ENCODE data around the gene PRCP.
A peak's percentile ranks its signal among the peaks of the same experiment; 100 is the strongest.

Gene PRCP

GRCh38 chr11:82792822-82793569 lies 107.2 kb downstream of the PRCP start:
- Mint-ChIP-seq H3K4me3 (no peak overlapping the region), H3K27me3 (peaks cover 9% of the 10 kb centered on the region in 2 donors), H3K27ac (no peak overlapping the region), H3K36me3 (ENCODE audit: insufficient read depth) (no peaks in the 10 kb centered on the region), H3K9me3 (no peaks in the 10 kb centered on the region), H3K4me1 (ENCODE audit: low read depth in 2 of 2) (no peaks in the 10 kb centered on the region)
- DNase-seq (no peak), ATAC-seq (replicated peaks) (no peak)

- Mint-ChIP-seq H3K36me3 (ENCODE audit: insufficient read depth) (no peaks in the 10 kb centered on the region), H3K27me3 (peaks cover 2% of the 10 kb centered on the region in 2 donors), H3K4me1 (ENCODE audit: low read depth in 2 of 2) (no peaks in the 10 kb centered on the region), H3K27ac (no peak overlapping the region), H3K9me3 (no peaks in the 10 kb centered on the region), H3K4me3 (no peak overlapping the region)
- no peak for ATAC-seq (replicated peaks)
- DNase-seq, result no peak
These were observed 107.9 kb downstream of the PRCP start for GRCh38 chr11:82792319-82792718.

- DNase-seq, result no peak
- no peak for ATAC-seq (replicated peaks)
These were observed 108.5 kb downstream of the PRCP start for GRCh38 chr11:82791779-82792178.

GRCh38 chr11:82790723-82791484 lies 109.3 kb downstream of the PRCP start:
- H3K4me1 Mint-ChIP-seq (ENCODE audit: low read depth in 2 of 2), result no peaks in the 10 kb centered on the region
- H3K9me3 Mint-ChIP-seq, result no peaks in the 10 kb centered on the region
- peaks cover 0 to 6% of the 10 kb centered on the region in 2 donors for H3K27me3 Mint-ChIP-seq
- H3K27ac Mint-ChIP-seq, result no peak overlapping the region
- no peak overlapping the region for H3K4me3 Mint-ChIP-seq
- no peak for DNase-seq
- no peak for ATAC-seq (replicated peaks)
- no peaks in the 10 kb centered on the region for H3K36me3 Mint-ChIP-seq (ENCODE audit: insufficient read depth)

More at GRCh38 chr11:82791779-82792178, 108.5 kb downstream of the PRCP start:
- Mint-ChIP-seq H3K27me3 (peaks cover 0 to under 1% of the 10 kb centered on the region in 2 donors), H3K9me3 (no peaks in the 10 kb centered on the region), H3K4me3 (no peak overlapping the region), H3K36me3 (ENCODE audit: insufficient read depth) (no peaks in the 10 kb centered on the region), H3K4me1 (ENCODE audit: low read depth in 2 of 2) (no peaks in the 10 kb centered on the region), H3K27ac (no peak overlapping the region)

GRCh38 chr11:82787981-82788380 lies 112.2 kb downstream of the PRCP start:
- no peaks in the 10 kb centered on the region for H3K4me1 Mint-ChIP-seq (ENCODE audit: low read depth in 2 of 2)
- DNase-seq, result no peak
- H3K4me3 Mint-ChIP-seq, result no peak overlapping the region
- no peak overlapping the region for H3K27ac Mint-ChIP-seq
- H3K36me3 Mint-ChIP-seq (ENCODE audit: insufficient read depth), result no peaks in the 10 kb centered on the region
- no peak for ATAC-seq (replicated peaks)
- H3K27me3 Mint-ChIP-seq, result peaks cover 6% of the 10 kb centered on the region in 2 donors
- H3K9me3 Mint-ChIP-seq, result no peaks in the 10 kb centered on the region

- H3K27ac Mint-ChIP-seq, result no peak overlapping the region
- peaks cover 0 to 2% of the 10 kb centered on the region in 2 donors for H3K9me3 Mint-ChIP-seq
- no peak overlapping the region for H3K4me3 Mint-ChIP-seq
- ATAC-seq (replicated peaks), result no peak
- H3K36me3 Mint-ChIP-seq (ENCODE audit: insufficient read depth), result no peaks in the 10 kb centered on the region
- H3K4me1 Mint-ChIP-seq (ENCODE audit: low read depth in 2 of 2), result no peaks in the 10 kb centered on the region
- H3K27me3 Mint-ChIP-seq, result peaks cover 6% of the 10 kb centered on the region in 2 donors
- no peak for DNase-seq
These were observed 113.4 kb downstream of the PRCP start for GRCh38 chr11:82786836-82787235.

GRCh38 chr11:82786001-82786400 lies 114.2 kb downstream of the PRCP start:
- no peak overlapping the region for H3K4me3 Mint-ChIP-seq
- ATAC-seq (replicated peaks) (no peak), DNase-seq (no peak)
- H3K4me1 Mint-ChIP-seq (ENCODE audit: low read depth in 2 of 2), result no peaks in the 10 kb centered on the region
- no peaks in the 10 kb centered on the region for H3K36me3 Mint-ChIP-seq (ENCODE audit: insufficient read depth)
- H3K9me3 Mint-ChIP-seq, result peaks cover 0 to 3% of the 10 kb centered on the region in 2 donors
- H3K27me3 Mint-ChIP-seq, result peaks cover 6% of the 10 kb centered on the region in 2 donors
- H3K27ac Mint-ChIP-seq, result no peak overlapping the region

- DNase-seq, result no peak
- Mint-ChIP-seq H3K27me3 (peaks cover 6% of the 10 kb centered on the region in 2 donors), H3K4me1 (ENCODE audit: low read depth in 2 of 2) (no peaks in the 10 kb centered on the region), H3K4me3 (no peak overlapping the region), H3K27ac (no peak overlapping the region), H3K36me3 (ENCODE audit: insufficient read depth) (no peaks in the 10 kb centered on the region), H3K9me3 (peaks cover 3 to 7% of the 10 kb centered on the region in 2 donors)
- no peak for ATAC-seq (replicated peaks)
These were observed 117.3 kb downstream of the PRCP start for GRCh38 chr11:82782825-82783374.

- H3K9me3 Mint-ChIP-seq, result peaks cover 12 to 15% of the 10 kb centered on the region in 2 donors
- H3K27ac Mint-ChIP-seq, result no peak overlapping the region
- H3K4me3 Mint-ChIP-seq, result no peak overlapping the region
- no peaks in the 10 kb centered on the region for H3K4me1 Mint-ChIP-seq (ENCODE audit: low read depth in 2 of 2)
- no peaks in the 10 kb centered on the region for H3K27me3 Mint-ChIP-seq
- DNase-seq, result no peak
- H3K36me3 Mint-ChIP-seq (ENCODE audit: insufficient read depth), result no peaks in the 10 kb centered on the region
- ATAC-seq (replicated peaks), result no peak
These were observed 121.5 kb downstream of the PRCP start for GRCh38 chr11:82778776-82779175.

GRCh38 chr11:82776377-82776776 lies 123.9 kb downstream of the PRCP start:
- no peaks in the 10 kb centered on the region for H3K4me1 Mint-ChIP-seq (ENCODE audit: low read depth in 2 of 2)
- no peaks in the 10 kb centered on the region for H3K36me3 Mint-ChIP-seq (ENCODE audit: insufficient read depth)
- no peak for ATAC-seq (replicated peaks)

GRCh38 chr11:82775736-82776346 lies 124.4 kb downstream of the PRCP start:
- Mint-ChIP-seq H3K27ac (no peak overlapping the region), H3K4me1 (ENCODE audit: low read depth in 2 of 2) (no peaks in the 10 kb centered on the region), H3K9me3 (peaks cover 8 to 15% of the 10 kb centered on the region in 2 donors), H3K36me3 (ENCODE audit: insufficient read depth) (no peaks in the 10 kb centered on the region), H3K27me3 (no peaks in the 10 kb centered on the region), H3K4me3 (no peak overlapping the region)
- peak in 1 of 3 experiments; percentile 0 for DNase-seq
- ATAC-seq (replicated peaks), result peak; percentile 27

More at GRCh38 chr11:82776377-82776776, 123.9 kb downstream of the PRCP start:
- H3K27ac Mint-ChIP-seq, result no peak overlapping the region
- H3K9me3 Mint-ChIP-seq, result peaks cover 10 to 15% of the 10 kb centered on the region in 2 donors
- DNase-seq, result no peak
- H3K4me3 Mint-ChIP-seq, result no peak overlapping the region
- no peaks in the 10 kb centered on the region for H3K27me3 Mint-ChIP-seq

GRCh38 chr11:82775218-82775617 lies 125.0 kb downstream of the PRCP start:
- Mint-ChIP-seq H3K36me3 (ENCODE audit: insufficient read depth) (no peaks in the 10 kb centered on the region), H3K4me1 (ENCODE audit: low read depth in 2 of 2) (no peaks in the 10 kb centered on the region), H3K9me3 (peaks cover 8 to 15% of the 10 kb centered on the region in 2 donors), H3K27me3 (no peaks in the 10 kb centered on the region), H3K4me3 (no peak overlapping the region), H3K27ac (no peak overlapping the region)
- ATAC-seq (replicated peaks), result no peak
- no peak for DNase-seq

Data from effector memory CD8-positive, alpha-beta T cell (primary cell).